ENCODE data around the gene PITHD1. TPM values are rescaled to one million over a fixed set of nuclear protein-coding genes. Genes with fewer than 3 reads are reported as not detected.

Gene PITHD1
- total RNA-seq, 1 donor from 2014 or later: 37.3 TPM

DNA sequence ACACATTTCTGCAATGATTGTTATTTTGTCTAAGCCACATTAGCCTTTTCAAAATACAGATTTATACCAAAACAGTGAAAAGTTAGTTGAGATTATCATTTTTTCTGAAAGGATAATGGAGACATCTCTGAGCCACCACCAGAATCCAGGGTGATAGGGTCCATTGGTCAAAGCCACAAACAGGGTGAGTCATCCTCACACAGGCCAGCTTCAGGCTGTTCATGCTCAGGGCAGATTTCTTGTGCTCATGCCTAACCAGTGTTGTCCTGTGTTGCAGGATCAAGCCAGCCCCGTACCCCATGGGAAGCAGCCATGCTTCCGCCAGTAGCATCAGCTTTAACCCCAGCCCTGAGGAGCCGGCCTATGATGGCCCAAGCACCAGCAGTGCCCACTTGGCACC lies 21.5 kb upstream of the PITHD1 start:
- H3K4me2 ChIP-seq (ENCODE audit: low read length): no peak overlapping the region
- no peak overlapping the region for H3K9ac ChIP-seq (ENCODE audit: low read length)
- H4K20me1 ChIP-seq (ENCODE audit: insufficient read depth, low read length): peaks cover 87% of the 10 kb centered on the region
- FAIRE-seq (no peak), DNase-seq (ENCODE audit: low read depth) (peak; percentile 45)
- peaks cover 89% of the 10 kb centered on the region for H3K36me3 ChIP-seq (ENCODE audit: insufficient read depth, low read length)
- H3K27me3 ChIP-seq (ENCODE audit: insufficient read depth, low read length): no peaks in the 10 kb centered on the region
- H3K36me3 Mint-ChIP-seq (ENCODE audit: low read depth, unreplicated experiment): peaks cover 22% of the 10 kb centered on the region
- H3K4me3 Mint-ChIP-seq (ENCODE audit: unreplicated experiment): no peak overlapping the region
- peak overlapping the region; percentile 58 for H3K27ac Mint-ChIP-seq (ENCODE audit: unreplicated experiment)
- no peaks in the 10 kb centered on the region for H3K9me3 ChIP-seq (ENCODE audit: insufficient read depth, low read depth, low read length)
- TF ChIP-seq EZH2 (IDR thresholded peaks at IDR 0.05; ENCODE audit: insufficient read depth, low read length): no peak
- TF ChIP-seq, protein P1, sequence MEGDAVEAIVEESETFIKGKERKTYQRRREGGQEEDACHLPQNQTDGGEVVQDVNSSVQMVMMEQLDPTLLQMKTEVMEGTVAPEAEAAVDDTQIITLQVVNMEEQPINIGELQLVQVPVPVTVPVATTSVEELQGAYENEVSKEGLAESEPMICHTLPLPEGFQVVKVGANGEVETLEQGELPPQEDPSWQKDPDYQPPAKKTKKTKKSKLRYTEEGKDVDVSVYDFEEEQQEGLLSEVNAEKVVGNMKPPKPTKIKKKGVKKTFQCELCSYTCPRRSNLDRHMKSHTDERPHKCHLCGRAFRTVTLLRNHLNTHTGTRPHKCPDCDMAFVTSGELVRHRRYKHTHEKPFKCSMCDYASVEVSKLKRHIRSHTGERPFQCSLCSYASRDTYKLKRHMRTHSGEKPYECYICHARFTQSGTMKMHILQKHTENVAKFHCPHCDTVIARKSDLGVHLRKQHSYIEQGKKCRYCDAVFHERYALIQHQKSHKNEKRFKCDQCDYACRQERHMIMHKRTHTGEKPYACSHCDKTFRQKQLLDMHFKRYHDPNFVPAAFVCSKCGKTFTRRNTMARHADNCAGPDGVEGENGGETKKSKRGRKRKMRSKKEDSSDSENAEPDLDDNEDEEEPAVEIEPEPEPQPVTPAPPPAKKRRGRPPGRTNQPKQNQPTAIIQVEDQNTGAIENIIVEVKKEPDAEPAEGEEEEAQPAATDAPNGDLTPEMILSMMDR (IDR thresholded peaks at IDR 0.05; ENCODE audit: insufficient read depth, low read depth, low read length): no peak
- H2AFZ ChIP-seq (ENCODE audit: low read depth, low read length): no peak overlapping the region
- peaks cover 7% of the 10 kb centered on the region for H3K4me1 ChIP-seq (ENCODE audit: insufficient read depth, low read length)
- H3K27me3 Mint-ChIP-seq (ENCODE audit: low read depth, unreplicated experiment): no peaks in the 10 kb centered on the region
- peak overlapping the region; percentile 14 for H3K27ac ChIP-seq (ENCODE audit: low read depth, low read length)
- no peak overlapping the region for H3K4me3 ChIP-seq (ENCODE audit: insufficient read depth, low read depth, low read length)
- H3K9me3 Mint-ChIP-seq (ENCODE audit: unreplicated experiment): no peaks in the 10 kb centered on the region
- peaks cover 21% of the 10 kb centered on the region for H3K79me2 ChIP-seq (ENCODE audit: insufficient read depth, low read length)
- peaks cover 21% of the 10 kb centered on the region for H3K4me1 Mint-ChIP-seq (ENCODE audit: low read depth, unreplicated experiment)

DNA sequence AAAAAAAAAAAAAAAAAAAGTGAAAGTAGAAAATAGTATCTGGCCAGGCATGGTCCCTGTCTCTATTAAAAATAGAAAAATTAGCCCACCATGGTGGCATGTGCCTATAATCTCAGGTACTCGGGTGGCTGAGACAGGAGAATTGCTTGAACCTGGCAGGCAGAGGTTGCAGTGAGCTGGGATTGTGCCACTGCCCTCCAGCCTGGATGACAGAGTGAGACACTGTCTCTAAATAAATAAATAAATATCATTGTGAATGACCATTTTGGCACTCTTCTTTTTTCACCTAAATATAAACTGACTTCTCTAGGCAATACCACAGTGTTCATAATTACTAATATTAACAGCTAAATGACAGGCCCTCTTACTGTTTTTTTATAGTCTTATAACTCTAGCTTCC lies 20.4 kb upstream of the PITHD1 start:
- H3K79me2 ChIP-seq (ENCODE audit: insufficient read depth, low read length): peaks cover 12% of the 10 kb centered on the region
- H3K4me3 ChIP-seq (ENCODE audit: insufficient read depth, low read depth, low read length): no peak overlapping the region
- peaks cover 83% of the 10 kb centered on the region for H3K36me3 ChIP-seq (ENCODE audit: insufficient read depth, low read length)
- H3K27ac Mint-ChIP-seq (ENCODE audit: unreplicated experiment): no peak overlapping the region
- no peaks in the 10 kb centered on the region for H3K27me3 Mint-ChIP-seq (ENCODE audit: low read depth, unreplicated experiment)
- FAIRE-seq (no peak), DNase-seq (ENCODE audit: low read depth) (no peak)
- no peaks in the 10 kb centered on the region for H3K9me3 ChIP-seq (ENCODE audit: insufficient read depth, low read depth, low read length)
- TF ChIP-seq, protein P1 (IDR thresholded peaks at IDR 0.05; ENCODE audit: insufficient read depth, low read depth, low read length): no peak
- H4K20me1 ChIP-seq (ENCODE audit: insufficient read depth, low read length): peaks cover 85% of the 10 kb centered on the region
- no peak overlapping the region for H3K9ac ChIP-seq (ENCODE audit: low read length)
- no peaks in the 10 kb centered on the region for H3K9me3 Mint-ChIP-seq (ENCODE audit: unreplicated experiment)
- peaks cover 21% of the 10 kb centered on the region for H3K4me1 Mint-ChIP-seq (ENCODE audit: low read depth, unreplicated experiment)
- no peak overlapping the region for H3K4me3 Mint-ChIP-seq (ENCODE audit: unreplicated experiment)
- peaks cover 19% of the 10 kb centered on the region for H3K36me3 Mint-ChIP-seq (ENCODE audit: low read depth, unreplicated experiment)
- H3K27ac ChIP-seq (ENCODE audit: low read depth, low read length): no peak overlapping the region
- no peaks in the 10 kb centered on the region for H3K27me3 ChIP-seq (ENCODE audit: insufficient read depth, low read length)
- H2AFZ ChIP-seq (ENCODE audit: low read depth, low read length): no peak overlapping the region
- no peak overlapping the region for H3K4me2 ChIP-seq (ENCODE audit: low read length)
- peaks cover 7% of the 10 kb centered on the region for H3K4me1 ChIP-seq (ENCODE audit: insufficient read depth, low read length)

DNA sequence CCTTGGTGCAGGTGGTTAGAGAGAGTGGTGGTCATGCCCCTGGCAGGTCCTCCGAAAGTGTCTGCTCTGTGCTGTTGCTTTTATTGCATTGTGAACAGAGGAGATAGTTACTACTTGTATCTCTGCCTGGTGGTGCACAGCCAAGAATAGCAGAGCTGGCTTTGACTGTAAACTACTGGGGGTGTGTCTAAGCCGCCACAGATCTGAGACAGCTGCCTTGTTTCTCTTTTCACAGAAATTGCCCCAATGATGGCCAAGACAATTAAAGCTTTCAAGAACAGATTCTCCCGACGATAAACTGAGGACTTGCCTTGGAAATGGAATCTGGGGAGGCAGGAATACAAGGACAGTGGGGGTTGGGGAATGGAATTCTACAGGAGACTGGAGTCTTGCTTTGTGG lies 18.9 kb upstream of the PITHD1 start:
- peaks cover 76% of the 10 kb centered on the region for H4K20me1 ChIP-seq (ENCODE audit: insufficient read depth, low read length)
- no peak overlapping the region for H3K4me2 ChIP-seq (ENCODE audit: low read length)
- H3K4me3 ChIP-seq (ENCODE audit: insufficient read depth, low read depth, low read length): no peak overlapping the region
- H3K79me2 ChIP-seq (ENCODE audit: insufficient read depth, low read length): peaks cover 8% of the 10 kb centered on the region
- Mint-ChIP-seq H3K27me3 (ENCODE audit: low read depth, unreplicated experiment) (no peaks in the 10 kb centered on the region), H3K36me3 (ENCODE audit: low read depth, unreplicated experiment) (peaks cover 20% of the 10 kb centered on the region), H3K9me3 (ENCODE audit: unreplicated experiment) (no peaks in the 10 kb centered on the region), H3K27ac (ENCODE audit: unreplicated experiment) (peak overlapping the region; percentile 47), H3K4me1 (ENCODE audit: low read depth, unreplicated experiment) (peaks cover 21% of the 10 kb centered on the region), H3K4me3 (ENCODE audit: unreplicated experiment) (no peak overlapping the region)
- TF ChIP-seq, protein P1 (IDR thresholded peaks at IDR 0.05; ENCODE audit: insufficient read depth, low read depth, low read length): no peak
- TF ChIP-seq EZH2 (IDR thresholded peaks at IDR 0.05; ENCODE audit: insufficient read depth, low read length): no peak
- DNase-seq (ENCODE audit: low read depth): no peak
- no peak overlapping the region for H2AFZ ChIP-seq (ENCODE audit: low read depth, low read length)
- H3K27ac ChIP-seq (ENCODE audit: low read depth, low read length): no peak overlapping the region
- no peaks in the 10 kb centered on the region for H3K9me3 ChIP-seq (ENCODE audit: insufficient read depth, low read depth, low read length)
- peaks cover 72% of the 10 kb centered on the region for H3K36me3 ChIP-seq (ENCODE audit: insufficient read depth, low read length)
- no peaks in the 10 kb centered on the region for H3K27me3 ChIP-seq (ENCODE audit: insufficient read depth, low read length)
- no peak for FAIRE-seq
- peaks cover 7% of the 10 kb centered on the region for H3K4me1 ChIP-seq (ENCODE audit: insufficient read depth, low read length)
- no peak overlapping the region for H3K9ac ChIP-seq (ENCODE audit: low read length)
